HG02885 (cell line): ENCODE results near the gene LILRB4.
"Not testable (repeated sequence)": the region's sequence is repeated elsewhere in the genome, so short reads cannot be mapped to it uniquely, and the experiment has no call there.

ENCODE experiments used
- ATAC-seq: cut with Tn5 transposase; IDR thresholded peaks from one replicate; pipeline ENCODE4 v1.9.1; 2021; ENCODE audit warnings: mild to moderate bottlenecking; ENCODE audit not compliant: unreplicated experiment, poor library complexity

LILRB4 gene

DNA sequence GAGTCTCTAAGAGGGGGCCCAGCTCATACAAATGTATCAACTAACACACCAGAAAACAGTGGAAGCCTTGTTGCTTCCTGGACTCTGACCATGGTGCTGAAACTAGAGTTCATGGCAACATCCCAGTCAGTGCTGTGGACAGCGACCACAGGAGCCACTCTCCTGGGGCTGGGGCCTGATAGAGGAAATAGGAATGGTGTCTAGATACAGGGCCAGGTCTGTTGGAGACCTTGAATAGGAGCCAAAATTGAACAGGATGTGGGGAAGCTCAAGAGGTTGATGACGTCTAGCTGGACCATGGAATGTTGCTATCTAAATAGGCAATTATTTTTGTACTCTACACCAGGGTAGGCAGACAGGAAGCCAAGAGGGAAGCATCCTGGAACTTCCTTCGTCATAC, 21.7 kb downstream of the LILRB4 start:
- no peak for ATAC-seq

DNA sequence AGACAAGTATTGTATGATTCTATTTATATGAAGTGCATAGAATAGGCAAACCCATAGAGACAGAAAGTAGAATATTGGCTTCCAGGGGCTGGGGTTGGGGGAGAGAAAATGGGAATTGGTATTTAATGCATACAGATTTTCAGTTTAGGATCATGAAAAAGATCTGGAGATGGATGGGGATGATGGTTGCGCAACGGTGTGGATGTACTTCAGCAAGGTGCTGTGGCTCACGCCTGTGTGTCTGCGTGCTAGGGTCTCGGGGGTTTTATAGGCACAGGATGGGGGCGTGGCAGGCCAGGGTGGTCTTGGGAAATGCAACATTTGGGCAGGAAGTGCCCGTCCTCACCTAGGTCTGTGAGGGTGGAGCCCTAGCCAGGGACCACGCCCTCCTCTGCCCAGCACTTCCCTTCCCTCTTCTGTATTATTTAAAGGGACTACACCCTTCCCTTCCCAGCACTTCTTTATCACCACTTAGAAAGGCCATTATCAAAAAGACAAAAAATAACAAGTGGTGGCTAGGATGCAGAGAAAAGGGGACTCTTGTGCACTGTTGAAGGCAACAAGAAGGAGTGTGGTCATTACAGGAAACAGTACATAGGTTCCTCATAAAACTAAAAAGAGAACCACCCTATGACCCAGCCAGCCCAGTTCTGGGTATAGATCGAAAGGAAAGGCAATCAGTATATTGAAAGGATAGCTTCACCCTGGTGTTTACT, 29.0 kb downstream of the LILRB4 start:
- ATAC-seq = no peak

DNA sequence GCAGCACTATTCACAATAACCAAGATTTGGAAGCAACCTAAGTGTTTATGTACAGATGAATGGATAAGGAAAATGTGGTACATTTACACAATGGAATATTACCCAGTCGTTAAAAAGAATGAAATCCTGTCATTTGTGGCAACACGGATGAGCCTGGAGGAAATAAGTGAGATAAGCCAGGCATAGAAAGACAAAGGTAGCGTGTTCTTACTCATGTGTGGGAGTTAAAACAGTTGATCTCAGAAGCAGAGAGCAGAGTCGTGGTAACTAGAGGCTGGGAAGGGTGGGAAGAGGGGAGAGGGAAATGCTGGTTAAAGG, 29.5 kb downstream of the LILRB4 start:
- no peak for ATAC-seq

DNA sequence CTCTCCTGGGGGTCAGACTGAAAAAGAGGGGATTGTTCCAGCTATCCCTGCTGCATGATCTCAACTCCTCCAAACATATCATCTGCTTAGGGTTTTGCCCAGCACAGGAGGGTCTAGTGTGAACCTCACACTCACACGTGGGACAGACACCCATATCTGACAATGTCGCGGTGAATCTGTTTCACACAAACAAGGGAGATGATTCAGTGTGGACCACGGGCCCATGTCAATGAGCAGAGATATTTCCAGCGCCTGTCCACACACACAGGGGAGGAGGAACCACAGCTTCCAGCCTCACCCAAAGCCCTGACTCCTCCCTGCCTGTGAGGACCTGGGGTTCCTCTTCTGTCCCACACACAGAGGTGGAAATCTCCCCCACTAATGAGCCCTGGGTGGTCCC, 31.9 kb downstream of the LILRB4 start:
- no peak for ATAC-seq

DNA sequence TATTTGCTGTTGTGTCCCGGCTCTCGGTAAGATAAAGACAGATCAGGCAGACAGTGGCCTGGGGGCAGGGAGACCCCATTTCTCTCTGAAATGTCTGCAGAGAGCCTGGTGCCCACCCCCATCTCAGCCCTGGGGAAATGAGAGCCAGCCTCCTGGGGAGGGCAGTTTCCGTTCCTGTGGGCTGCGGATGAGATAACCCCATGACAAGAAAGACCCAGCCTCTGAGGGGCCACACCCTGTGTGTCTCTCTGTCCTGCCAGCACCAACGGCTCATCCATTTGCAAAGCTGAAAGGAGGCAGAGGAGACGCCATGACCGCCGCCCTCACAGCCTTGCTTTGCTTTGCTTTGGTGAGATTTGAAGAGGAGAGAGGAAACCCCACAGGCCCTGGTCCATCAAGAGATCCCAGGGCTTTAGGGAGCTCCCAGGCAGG, 33.3 kb downstream of the LILRB4 start:
- ATAC-seq = no peak

DNA sequence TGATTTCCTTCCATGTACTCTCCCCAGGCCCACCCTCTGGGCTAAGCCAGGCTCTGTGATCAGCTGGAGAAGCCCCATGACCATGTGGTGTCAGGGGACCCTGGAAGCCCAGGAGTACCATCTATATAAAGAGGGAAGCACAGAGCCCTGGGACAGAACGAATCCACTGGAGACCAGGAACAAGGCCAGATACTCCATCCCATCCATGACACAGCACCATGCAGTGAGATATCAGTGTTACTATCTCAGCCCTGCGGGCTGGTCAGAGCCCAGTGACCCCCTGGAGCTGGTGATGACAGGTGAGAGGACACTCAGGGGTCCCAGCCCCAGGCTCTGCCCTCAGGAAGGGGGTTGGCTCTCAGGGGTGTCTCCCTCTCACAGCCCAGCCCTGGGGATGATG, 34.0 kb downstream of the LILRB4 start:
- no peak for ATAC-seq

DNA sequence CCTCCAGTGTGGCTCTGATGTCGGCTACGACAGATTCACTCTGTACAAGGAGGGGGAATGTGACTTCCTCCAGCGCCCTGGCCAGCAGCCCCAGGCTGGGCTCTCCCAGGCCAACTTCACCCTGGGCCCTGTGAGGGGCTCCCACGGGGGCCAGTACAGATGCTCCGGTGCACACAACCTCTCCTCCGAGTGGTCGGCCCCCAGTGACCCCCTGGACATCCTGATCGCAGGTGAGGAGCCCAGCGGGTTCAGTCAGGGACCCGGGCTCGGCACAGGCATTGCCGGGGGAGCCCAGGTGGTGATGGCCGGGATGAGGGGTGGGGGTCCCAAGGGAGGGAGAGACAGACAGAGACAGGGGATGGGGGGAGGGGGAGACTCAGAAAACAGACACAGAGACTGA, 34.9 kb downstream of the LILRB4 start:
- not testable (repeated sequence) for ATAC-seq

DNA sequence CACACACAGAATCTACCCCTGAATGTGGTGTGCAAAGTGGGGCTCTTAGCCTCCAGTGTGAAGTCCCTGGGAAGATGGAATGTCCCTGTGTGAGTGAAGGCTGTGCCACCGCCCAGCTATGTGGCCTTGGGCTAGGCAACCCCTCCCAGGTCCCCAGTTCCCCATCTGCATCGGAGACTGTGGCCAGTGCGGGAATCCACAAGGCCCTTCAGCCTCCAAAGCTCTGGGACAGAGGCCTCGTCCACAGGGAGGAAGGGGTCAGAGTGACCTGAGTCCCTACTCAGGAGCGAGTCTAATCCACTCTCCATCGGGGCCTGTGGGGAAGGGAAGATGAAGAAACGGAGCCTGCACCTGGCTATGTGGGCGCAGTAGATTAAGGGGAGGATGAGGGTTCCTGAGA, 42.1 kb downstream of the LILRB4 start:
- ATAC-seq = no peak

DNA sequence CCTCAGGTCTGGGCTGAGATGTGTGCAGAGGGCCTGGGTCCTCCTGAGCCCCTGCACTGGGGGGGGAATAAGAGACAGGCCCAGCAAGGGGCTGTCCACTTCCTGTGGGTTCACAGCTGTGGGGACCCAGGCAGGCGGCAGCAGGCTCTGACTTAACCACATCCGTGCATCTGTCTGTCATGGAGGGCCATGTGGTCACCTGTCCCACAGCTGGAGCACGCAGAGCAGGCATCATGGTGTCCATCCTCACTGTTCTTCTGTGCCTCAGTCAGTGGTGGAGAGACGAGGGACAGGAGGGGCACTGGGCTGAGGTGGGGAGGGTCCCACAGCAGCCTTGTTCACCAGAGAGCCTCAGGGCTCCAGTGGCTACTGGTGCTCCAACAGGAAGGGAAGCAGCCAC, 45.2 kb downstream of the LILRB4 start:
- no peak for ATAC-seq

DNA sequence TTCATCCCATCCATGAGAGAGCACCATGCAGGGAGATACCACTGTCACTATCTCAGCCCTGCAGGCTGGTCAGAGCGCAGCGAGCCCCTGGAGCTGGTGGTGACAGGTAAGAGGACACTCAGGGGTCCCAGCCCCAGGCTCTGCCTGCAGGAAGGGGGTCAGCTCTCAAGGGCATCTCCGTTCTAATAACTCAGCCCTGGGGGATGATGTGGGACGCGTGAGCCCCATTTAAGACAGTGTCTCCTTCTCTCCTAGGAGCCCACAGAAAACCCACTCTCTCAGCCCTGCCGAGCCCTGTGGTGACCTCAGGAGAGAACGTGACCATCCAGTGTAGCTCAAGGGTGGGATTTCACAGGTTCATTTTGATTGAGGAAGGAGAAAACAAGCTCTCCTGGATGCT, 46.0 kb downstream of the LILRB4 start:
- ATAC-seq = no peak

DNA sequence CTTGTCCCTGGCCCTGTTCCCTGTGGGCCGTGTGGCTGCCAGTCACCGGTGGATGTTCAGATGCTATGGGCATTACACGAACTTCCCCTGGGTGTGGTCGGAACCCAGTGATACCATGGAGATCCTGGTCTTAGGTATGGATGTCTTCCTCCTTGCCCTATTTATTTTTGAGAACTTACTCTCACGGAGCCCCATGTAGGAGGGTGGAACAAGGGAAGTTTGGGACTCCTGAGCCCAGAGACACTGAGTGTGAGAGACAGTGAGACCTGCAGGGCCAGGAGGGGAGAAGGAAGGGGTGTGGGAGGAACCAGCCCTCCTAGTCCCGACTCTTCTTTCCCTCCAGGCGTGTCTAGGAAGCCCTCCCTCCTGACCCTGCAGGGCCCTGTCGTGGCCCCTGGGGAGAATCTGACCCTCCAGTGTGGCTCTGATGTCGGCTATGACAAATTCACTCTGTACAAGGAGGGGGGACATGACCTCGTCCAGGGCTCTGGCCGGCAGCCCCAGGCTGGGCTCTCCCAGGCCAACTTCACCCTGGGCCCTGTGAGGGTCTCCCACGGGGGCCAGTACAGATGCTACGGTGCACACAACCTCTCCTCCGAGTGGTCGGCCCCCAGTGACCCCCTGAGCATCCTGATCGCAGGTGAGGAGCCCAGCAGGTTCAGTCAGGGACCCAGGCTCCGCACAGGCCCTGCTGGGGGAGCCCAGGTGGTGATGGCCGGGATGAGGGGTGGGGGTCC, 46.6 kb downstream of the LILRB4 start:
- no peak for ATAC-seq

DNA sequence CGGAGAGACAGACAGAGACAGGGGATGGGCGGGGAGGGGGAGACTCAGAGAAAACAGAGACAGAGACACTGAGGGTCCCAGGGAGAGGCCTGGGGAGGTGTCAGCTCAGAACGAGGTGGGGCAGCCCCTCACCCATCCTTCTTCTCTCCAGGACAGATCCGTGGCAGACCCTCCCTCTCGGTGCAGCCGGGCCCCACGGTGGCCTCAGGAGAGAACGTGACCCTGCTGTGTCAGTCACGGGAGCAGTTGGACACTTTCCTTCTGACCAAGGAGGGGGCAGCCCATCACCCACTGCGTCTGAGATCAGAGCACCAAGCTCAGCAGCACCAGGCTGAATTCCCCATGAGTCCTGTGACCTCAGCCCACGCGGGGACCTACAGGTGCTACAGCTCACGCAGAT, 47.2 kb downstream of the LILRB4 start:
- not testable (repeated sequence) for ATAC-seq
